ENCODE results near the gene RTN1.

DNA sequence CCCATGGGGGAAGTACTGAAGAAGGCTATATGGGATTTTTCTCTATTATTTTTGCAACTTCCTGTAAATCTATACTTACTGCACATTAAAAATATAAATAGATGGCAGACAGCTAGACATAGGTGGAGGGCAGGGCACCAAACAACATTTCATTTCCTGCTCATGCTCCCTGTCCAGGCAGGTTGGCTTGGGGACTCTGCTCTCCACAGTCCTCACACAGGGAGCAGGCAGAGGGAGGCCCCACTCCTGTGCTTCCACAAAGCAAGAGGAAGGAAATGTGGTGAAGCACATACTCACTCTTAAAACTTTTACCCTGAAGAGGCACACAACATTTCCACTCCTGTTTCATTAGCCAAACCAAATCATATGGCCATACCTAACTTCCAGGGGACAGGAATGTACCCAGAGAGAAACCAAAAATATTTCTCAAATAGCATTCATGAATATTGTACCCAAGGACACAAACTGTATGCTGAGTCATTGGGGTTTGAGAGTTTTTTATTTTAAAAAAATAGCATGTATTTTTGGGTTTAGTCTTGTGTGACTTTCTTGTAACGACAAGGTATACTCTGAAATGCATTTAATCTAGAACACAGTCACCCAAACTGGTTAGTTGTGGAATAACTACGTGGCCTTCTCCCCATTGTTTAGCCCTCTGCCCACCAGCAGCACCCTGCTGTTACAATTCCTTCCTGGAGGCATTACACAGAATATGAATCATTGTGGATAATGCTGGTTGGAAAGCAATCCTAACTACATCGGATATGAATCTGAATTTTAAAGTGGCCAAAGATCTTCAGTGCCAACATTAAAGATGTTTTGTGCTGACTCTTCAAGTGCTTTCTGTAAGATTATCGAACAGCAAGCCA, 40.9 kb downstream of the RTN1 start:
- TF ChIP-seq, protein P1, sequence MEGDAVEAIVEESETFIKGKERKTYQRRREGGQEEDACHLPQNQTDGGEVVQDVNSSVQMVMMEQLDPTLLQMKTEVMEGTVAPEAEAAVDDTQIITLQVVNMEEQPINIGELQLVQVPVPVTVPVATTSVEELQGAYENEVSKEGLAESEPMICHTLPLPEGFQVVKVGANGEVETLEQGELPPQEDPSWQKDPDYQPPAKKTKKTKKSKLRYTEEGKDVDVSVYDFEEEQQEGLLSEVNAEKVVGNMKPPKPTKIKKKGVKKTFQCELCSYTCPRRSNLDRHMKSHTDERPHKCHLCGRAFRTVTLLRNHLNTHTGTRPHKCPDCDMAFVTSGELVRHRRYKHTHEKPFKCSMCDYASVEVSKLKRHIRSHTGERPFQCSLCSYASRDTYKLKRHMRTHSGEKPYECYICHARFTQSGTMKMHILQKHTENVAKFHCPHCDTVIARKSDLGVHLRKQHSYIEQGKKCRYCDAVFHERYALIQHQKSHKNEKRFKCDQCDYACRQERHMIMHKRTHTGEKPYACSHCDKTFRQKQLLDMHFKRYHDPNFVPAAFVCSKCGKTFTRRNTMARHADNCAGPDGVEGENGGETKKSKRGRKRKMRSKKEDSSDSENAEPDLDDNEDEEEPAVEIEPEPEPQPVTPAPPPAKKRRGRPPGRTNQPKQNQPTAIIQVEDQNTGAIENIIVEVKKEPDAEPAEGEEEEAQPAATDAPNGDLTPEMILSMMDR (IDR thresholded peaks at IDR 0.05 in 8 of 11, conservative IDR thresholded peaks at IDR 0.05 in 3 of 11) = no peak
- no peak for TF ChIP-seq POLR2A (IDR thresholded peaks at IDR 0.05)

All from spleen (tissue), 7 donors.